RPMI8226 (cell line): ENCODE measurements around the gene GIMAP4.
"Not testable (repeated sequence)": the region's sequence is repeated elsewhere in the genome, so short reads cannot be mapped to it uniquely, and the experiment has no call there.

Experiments
- DNase-seq: peaks from one replicate; pipeline ENCODE4 v3.0.0-alpha.2; 2015

GIMAP4 gene

DNA sequence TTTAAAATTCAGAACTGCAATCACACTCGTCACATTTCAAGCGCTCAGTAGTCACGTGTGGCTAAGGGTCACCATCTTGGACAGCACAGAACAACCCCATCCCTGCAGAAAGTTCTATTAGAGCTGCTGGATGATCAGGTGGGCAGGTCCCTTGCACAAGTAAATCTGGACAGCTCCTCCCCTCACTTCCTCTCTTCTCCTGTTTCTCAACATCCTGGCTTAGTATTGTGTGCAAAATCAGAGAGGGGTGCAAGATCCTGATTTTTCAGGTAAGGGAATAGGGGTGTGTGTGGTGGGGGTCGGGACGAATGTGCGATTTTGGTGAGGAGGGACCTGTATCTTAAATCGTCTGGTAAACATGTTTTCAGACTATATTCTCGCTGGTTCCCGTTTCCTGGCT is at the start of gene GIMAP4:
TSS of gene GIMAP4 (plus strand) at position 222 of the 400 bp plus-strand sequence. CDS start 2,512 bp downstream, outside the sequence.
- DNase-seq = no peak

GRCh38 chr7:150519310-150519709 is 47.9 kb upstream of the GIMAP4 start:
- no peak for DNase-seq

DNA sequence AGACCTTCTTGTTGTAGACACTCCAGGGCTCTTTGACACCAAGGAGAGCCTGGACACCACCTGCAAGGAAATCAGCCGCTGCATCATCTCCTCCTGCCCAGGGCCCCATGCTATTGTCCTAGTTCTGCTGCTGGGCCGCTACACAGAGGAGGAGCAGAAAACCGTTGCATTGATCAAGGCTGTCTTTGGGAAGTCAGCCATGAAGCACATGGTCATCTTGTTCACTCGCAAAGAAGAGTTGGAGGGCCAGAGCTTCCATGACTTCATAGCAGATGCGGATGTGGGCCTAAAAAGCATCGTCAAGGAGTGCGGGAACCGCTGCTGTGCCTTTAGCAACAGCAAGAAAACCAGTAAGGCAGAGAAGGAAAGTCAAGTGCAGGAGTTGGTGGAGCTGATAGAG is 47.0 kb upstream of the GIMAP4 start:
- no peak for DNase-seq

- not testable (repeated sequence) for DNase-seq
These were observed 44.3 kb upstream of the GIMAP4 start for GRCh38 chr7:150522931-150523330.

GRCh38 chr7:150524018-150524417 is 43.2 kb upstream of the GIMAP4 start:
- DNase-seq = no peak

DNA sequence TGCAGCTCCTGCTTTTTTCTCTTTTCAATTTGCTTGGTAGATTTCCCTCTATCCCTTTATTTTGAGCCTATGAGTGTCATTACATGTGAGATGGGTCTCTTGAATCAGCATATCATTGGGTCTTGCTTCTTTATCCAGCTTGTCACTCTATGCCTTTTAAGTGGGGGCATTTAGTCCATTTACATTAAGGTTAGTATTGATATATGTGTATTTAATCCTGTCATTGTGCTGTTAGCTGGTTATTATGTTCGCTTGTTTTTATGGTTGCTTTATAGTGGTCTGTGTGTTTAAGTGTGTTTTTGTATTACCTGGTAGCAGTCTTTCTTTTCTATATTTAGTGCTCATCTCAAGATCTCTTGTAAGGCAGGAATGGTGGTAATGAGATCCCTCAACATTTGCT is 35.5 kb upstream of the GIMAP4 start:
- DNase-seq = no peak

DNA sequence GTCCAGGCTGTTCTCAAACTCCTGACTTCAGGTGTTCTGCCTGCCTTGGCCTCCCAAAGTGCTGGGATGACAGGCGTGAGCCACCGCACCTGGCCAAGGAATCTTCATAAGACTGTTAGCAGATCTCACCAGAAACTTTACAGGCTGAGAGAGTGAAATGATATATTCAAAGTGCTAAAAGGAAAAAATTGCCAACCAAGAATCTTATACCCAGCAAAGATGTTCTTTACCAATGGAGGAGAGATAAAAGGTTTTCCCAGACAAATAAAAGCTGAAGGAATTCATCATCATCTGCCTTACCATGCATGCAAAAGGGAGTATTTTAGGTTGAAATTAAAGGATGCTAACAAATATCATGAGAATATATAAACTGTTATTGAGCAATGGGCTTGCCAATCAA is 28.9 kb upstream of the GIMAP4 start:
- DNase-seq = no peak

DNA sequence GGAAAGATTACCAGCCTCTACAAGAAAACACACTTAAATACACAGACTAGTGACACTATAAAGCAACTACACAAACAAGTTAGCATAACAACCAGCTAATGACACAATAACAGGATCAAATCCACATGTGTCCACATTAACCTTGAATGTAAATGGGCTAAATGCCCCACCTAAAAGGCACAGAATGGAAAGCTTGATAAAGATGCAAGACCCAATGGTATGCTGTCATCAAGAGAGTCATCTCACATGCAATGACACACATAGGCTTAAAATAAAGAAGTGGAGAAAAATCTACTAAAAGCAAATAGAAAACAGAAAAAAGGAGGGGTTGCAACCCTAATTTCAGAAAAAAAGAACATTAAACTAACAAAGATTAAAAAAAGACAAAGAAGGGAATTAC is 14.0 kb upstream of the GIMAP4 start:
- no peak for DNase-seq

- no peak for DNase-seq
These were observed 10.6 kb upstream of the GIMAP4 start for GRCh38 chr7:150556521-150557138.

GRCh38 chr7:150560486-150560885 is 6.7 kb upstream of the GIMAP4 start:
- no peak for DNase-seq

GRCh38 chr7:150562919-150563318 is 4.3 kb upstream of the GIMAP4 start:
- DNase-seq = no peak

- DNase-seq = no peak
These were observed 3.2 kb upstream of the GIMAP4 start for GRCh38 chr7:150564006-150564405.

GRCh38 chr7:150564566-150564965 is 2.6 kb upstream of the GIMAP4 start:
- no peak for DNase-seq

- no peak for DNase-seq
These were observed 2.0 kb upstream of the GIMAP4 start for GRCh38 chr7:150565239-150565638.

DNA sequence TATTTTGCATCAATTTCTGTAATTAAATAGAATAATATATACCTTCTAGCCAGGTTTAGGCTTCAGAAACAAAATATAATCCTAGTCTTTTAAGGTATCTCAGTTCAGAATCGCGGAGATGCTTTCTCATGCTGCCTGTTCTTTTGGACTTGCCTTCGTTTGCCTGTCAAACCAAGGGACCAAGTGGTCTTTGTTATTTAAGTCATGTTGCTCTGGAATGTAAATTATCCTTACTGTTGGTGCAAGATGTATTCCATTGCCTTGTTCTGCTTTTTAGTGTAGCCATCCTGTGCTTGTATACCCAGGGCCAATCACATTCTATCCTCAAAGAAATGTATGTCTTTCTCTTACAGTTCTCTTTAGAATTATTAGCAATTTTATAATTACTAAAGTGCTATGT is 1.1 kb upstream of the GIMAP4 start:
- DNase-seq = no peak

GRCh38 chr7:150566572-150566971 is 618 bp upstream of the GIMAP4 start:
- DNase-seq = no peak

DNA sequence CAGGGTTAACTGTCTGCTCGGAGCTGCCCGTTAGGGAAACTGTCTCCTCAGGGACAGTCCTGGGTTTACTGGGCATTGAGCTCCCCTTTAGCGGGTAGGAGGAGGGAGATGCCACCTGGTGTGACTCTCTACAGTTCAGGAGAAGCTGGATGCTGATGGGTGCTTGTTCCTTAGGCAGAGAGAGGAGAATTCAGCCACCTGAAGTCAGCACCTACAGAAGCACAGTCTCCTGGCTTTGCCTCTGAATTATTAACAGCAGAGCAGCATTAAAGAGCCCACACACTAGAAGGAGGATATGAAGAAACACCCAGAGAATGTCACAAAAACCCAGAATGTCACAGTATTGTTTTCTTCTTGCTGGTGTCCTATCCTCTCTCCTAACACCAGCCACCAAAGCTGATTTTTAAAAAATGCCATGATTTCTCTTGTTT is 696 bp downstream of the GIMAP4 start:
- no peak for DNase-seq

DNA sequence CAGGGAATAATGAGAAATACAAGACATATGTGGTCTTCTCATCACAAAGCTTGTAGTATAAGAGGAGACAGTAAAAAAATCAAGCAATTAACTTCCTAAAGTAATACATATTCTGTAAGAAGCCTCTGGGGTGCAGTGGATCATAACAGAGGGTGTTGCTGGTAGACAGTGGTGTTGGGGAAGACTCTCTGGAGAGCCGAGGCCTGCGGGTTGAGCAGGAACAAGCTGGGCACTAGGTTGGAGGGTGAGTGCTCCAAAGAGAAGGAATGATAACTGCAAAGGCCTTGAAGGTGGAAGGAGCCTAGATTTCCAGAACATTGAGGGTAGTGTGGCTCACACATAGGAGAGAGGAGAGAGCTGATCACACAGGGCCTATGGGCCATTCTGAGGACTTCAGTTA is 1.5 kb downstream of the GIMAP4 start:
- DNase-seq = no peak

- DNase-seq = no peak
These were observed 2.2 kb downstream of the GIMAP4 start for GRCh38 chr7:150569245-150569955.

DNA sequence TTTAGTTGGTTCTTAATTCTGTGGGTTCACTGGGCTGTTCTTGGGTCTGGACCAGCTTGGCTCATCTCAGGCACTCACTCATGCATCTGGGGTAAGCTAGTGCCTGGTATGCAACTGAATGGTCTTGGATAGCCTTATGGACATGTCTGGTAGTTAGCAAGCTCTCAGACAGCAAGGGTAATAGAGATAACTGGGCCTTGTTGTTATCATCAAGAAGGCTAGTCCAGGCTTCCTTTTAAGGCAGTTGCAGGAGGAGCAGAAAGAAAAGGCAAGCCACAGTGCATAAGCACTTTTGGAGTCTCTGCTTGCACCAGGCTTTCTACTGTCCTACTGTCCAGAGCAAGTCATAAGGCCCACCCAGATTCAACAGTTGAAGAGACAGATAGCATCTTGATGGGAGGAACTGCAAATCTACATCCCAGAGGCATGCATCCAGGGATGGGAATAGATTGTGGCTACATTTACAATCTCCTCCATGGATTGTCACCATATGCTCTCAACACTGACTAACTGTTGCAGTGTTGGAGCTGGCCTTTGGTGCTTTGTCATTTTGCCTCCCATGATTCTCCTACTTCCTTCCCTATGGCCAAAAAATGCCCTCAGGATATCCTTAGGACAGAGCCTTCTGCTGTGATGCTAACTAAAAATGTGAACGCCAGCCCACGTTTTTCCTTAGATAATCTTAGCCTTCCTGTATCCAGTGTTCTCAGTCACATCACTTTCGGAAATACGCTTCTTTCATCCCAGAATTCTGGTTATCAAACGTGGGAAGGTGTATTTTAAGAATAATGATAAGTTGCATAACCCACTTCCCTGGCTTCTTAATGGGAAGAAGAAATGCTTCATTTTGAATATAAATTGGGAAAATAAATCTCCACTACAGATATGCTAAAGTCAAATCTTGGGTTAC is 3.6 kb downstream of the GIMAP4 start:
- no peak for DNase-seq

DNA sequence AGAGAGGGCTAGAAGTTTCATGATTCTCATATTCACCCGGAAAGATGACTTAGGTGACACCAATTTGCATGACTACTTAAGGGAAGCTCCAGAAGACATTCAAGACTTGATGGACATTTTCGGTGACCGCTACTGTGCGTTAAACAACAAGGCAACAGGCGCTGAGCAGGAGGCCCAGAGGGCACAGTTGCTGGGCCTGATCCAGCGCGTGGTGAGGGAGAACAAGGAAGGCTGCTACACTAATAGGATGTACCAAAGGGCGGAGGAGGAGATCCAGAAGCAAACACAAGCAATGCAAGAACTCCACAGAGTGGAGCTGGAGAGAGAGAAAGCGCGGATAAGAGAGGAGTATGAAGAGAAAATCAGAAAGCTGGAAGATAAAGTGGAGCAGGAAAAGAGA is 5.3 kb downstream of the GIMAP4 start:
- DNase-seq = no peak

DNA sequence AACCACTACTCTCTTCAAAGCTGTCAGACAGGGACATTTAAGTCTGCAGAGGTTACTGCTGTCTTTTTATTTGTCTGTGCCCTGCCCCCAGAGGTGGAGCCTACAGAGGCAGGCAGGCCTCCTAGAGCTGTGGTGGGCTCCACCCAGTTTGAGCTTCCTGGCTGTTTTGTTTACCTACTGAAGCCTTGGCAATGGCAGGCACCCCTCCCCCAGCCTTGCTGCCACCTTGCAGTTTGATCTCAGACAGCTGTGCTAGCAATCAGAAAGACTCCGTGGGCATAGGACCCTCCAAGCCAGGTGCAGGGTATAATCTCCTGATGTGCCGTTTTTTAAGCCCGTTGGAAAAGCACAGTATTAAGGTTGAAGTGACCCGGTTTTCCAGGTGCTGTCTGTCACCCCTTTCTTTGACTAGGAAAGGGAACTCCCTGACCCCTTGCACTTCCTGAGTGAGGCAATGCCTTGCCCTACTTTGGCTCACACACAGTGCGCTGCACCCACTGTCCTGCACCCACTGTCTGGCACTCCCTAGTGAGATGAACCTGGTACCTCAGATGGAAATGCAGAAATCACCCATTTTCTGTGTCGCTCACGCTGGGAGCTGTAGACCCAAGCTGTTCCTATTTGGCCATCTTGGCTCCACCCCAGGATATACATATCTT is 12.9 kb downstream of the GIMAP4 start:
- DNase-seq = peak; percentile 45
